OCI-LY7 (cell line): Measurements from ENCODE around the gene CNIH2. TPM values are rescaled to one million over a fixed set of nuclear protein-coding genes. Genes with fewer than 3 reads are reported as not detected.
"Not testable (repeated sequence)": the region's sequence is repeated elsewhere in the genome, so short reads cannot be mapped to it uniquely, and the experiment has no call there.

Experiments
- BruUV-seq: library from RNA; stranded (reverse); fragments of 400-500 nt; replicated peaks from 2 replicates; lab custom pipeline; 2021; lab: Mats Ljungman, UMichigan
- CTCF ChIA-PET: fragments of 300-600 bp; sonication (Branson Sonifier 250); formaldehyde crosslinking; loops from one replicate; lab custom pipeline; 2022; ENCODE audit warnings: antibody characterized with exemption; ENCODE audit not compliant: unreplicated experiment; lab: Charles Lee
- POLR2A ChIA-PET: fragments of 300-600 bp; sonication (Branson Sonifier 250); formaldehyde crosslinking; loops from one replicate; lab custom pipeline; 2022; ENCODE audit warnings: antibody characterized with exemption; lab: Charles Lee
- DNase-seq: peaks from one replicate; pipeline ENCODE4 v3.0.0-alpha.2; 2015; ENCODE audit warnings: low spot score
- H2AFZ ChIP-seq: fragments of 200-600 bp; sonication (generic), shearing (Covaris generic); 2 replicates; pipeline ENCODE4 v1.6.1; 2014; ENCODE audit warnings: mild to moderate bottlenecking, antibody characterized with exemption, low read length, moderate library complexity
- H3K27ac ChIP-seq: fragments of 200-600 bp; sonication (generic); 2 replicates; pipeline ENCODE4 v1.5.1; 2014; ENCODE audit warnings: mixed run types, low read depth, mild to moderate bottlenecking, moderate library complexity, low read length, inconsistent platforms; ENCODE audit not compliant: poor library complexity, severe bottlenecking
- H3K36me3 ChIP-seq: fragments of 200-600 bp; sonication (generic); 2 replicates; pipeline ENCODE4 v1.6.1; 2014; ENCODE audit warnings: mild to moderate bottlenecking, antibody characterized with exemption, low read length, moderate library complexity, mixed read lengths; ENCODE audit not compliant: insufficient read depth
- H3K4me1 ChIP-seq: fragments of 200-600 bp; sonication (generic); 2 replicates; pipeline ENCODE4 v1.5.1; 2014; ENCODE audit warnings: mild to moderate bottlenecking, low read length; ENCODE audit not compliant: insufficient read depth, poor library complexity, severe bottlenecking
- H3K4me2 ChIP-seq: fragments of 200-600 bp; sonication (generic); 2 replicates; pipeline ENCODE4 v1.6.1; 2014; ENCODE audit warnings: mild to moderate bottlenecking, low read length
- H3K4me3 ChIP-seq: fragments of 200-600 bp; sonication (generic); 2 replicates; pipeline ENCODE4 v1.5.1; 2014; ENCODE audit warnings: mild to moderate bottlenecking, low read depth, low read length; ENCODE audit not compliant: poor library complexity, severe bottlenecking
- H3K79me2 ChIP-seq: fragments of 200-600 bp; sonication (generic); 2 replicates; pipeline ENCODE4 v1.6.1; 2016; ENCODE audit warnings: low read depth, mild to moderate bottlenecking, low read length, moderate library complexity, mixed read lengths; ENCODE audit not compliant: insufficient read depth
- H3K9me2 ChIP-seq: fragments of 200-600 bp; sonication (generic); 2 replicates; pipeline ENCODE4 v1.6.1; 2016; ENCODE audit warnings: mild to moderate bottlenecking, low read length, mixed read lengths; ENCODE audit not compliant: insufficient read depth
- H3K9me3 ChIP-seq: fragments of 200-600 bp; sonication (generic); 2 replicates; pipeline ENCODE4 v1.6.1; 2014; ENCODE audit warnings: mild to moderate bottlenecking, mixed run types, low read length, mixed read lengths
- H4K20me1 ChIP-seq: fragments of 200-600 bp; sonication (generic); 2 replicates; pipeline ENCODE4 v1.6.1; 2014; ENCODE audit warnings: mild to moderate bottlenecking, antibody characterized with exemption, low read length, moderate library complexity, mixed read lengths; ENCODE audit not compliant: insufficient read depth
- EZH2phosphoT487 ChIP-seq: fragments of 200-600 bp; sonication (generic); IDR thresholded peaks from 2 replicates; pipeline ENCODE4 v1.6.1; 2018; ENCODE audit warnings: low read depth, borderline replicate concordance, mild to moderate bottlenecking, mixed run types, antibody characterized with exemption, low read length, moderate library complexity, mixed read lengths
- intact Hi-C: fragments of 100-400 bp; cut with micrococcal nuclease; formaldehyde crosslinking; loops from one replicate; pipeline ENCODE4 v1.10.0; 2022; ENCODE audit not compliant: unreplicated experiment
- total RNA-seq, 2 experiments: library from RNA; depleted of rRNA in 1 of 2; stranded (reverse); fragments of >200 nt in 1 of 2; shearing (Covaris generic) in 1 of 2; gene quantifications; 2 replicates each; pipeline ENCODE4 v1.2.3, GENCODE V29; 2014 to 2022
- TF ChIP-seq, protein P1 (sequence below): fragments of 200-600 bp; sonication (generic); conservative IDR thresholded peaks from 2 replicates; pipeline ENCODE4 v1.5.1; 2014; ENCODE audit warnings: mild to moderate bottlenecking, antibody characterized with exemption, low read length, moderate library complexity, mixed read lengths

The CNIH2 gene
- total RNA-seq, 2 experiments from 2014 or later: 0.60 to 2.7 TPM

- peak overlapping the region; percentile 49 for H3K4me3 ChIP-seq
- peaks cover 36% of the 10 kb centered on the region for H3K4me1 ChIP-seq
- no TSS peak for BruUV-seq
Measured at GRCh38 chr11:66317723-66318599, 40.0 kb downstream of the CNIH2 start.

GRCh38 chr11:66318600-66318970 is 40.6 kb downstream of the CNIH2 start:
- TF ChIP-seq, protein P1, sequence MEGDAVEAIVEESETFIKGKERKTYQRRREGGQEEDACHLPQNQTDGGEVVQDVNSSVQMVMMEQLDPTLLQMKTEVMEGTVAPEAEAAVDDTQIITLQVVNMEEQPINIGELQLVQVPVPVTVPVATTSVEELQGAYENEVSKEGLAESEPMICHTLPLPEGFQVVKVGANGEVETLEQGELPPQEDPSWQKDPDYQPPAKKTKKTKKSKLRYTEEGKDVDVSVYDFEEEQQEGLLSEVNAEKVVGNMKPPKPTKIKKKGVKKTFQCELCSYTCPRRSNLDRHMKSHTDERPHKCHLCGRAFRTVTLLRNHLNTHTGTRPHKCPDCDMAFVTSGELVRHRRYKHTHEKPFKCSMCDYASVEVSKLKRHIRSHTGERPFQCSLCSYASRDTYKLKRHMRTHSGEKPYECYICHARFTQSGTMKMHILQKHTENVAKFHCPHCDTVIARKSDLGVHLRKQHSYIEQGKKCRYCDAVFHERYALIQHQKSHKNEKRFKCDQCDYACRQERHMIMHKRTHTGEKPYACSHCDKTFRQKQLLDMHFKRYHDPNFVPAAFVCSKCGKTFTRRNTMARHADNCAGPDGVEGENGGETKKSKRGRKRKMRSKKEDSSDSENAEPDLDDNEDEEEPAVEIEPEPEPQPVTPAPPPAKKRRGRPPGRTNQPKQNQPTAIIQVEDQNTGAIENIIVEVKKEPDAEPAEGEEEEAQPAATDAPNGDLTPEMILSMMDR: no peak
- TF ChIP-seq EZH2phosphoT487: no peak
- peak overlapping the region; percentile 83 for H3K27ac ChIP-seq
- no peaks in the 10 kb centered on the region for H3K36me3 ChIP-seq
- peak overlapping the region; percentile 83 for H2AFZ ChIP-seq
- peak overlapping the region; percentile 49 for H3K4me3 ChIP-seq
- no peaks in the 10 kb centered on the region for H3K9me2 ChIP-seq
- intact Hi-C loops: no loop called here
- POLR2A ChIA-PET: interaction anchor here (1.2 kb wide), 1 partner anchor 32 kb away, joined by 3 read pairs; no protein-coding TSS in a partner anchor
- CTCF ChIA-PET: interaction anchor here (0.9 kb wide), 1 partner anchor 53 kb away, joined by 3 read pairs; the partner anchor contains the start of gene SLC29A2
- H3K4me2 ChIP-seq: peak overlapping the region; percentile 81
- H3K4me1 ChIP-seq: peaks cover 30% of the 10 kb centered on the region
- no peaks in the 10 kb centered on the region for H4K20me1 ChIP-seq
- BruUV-seq: no TSS peak
- H3K9me3 ChIP-seq: no peaks in the 10 kb centered on the region
- no peak for DNase-seq
- no peaks in the 10 kb centered on the region for H3K79me2 ChIP-seq

More at GRCh38 chr11:66317723-66318599, 40.0 kb downstream of the CNIH2 start:
- ChIA-PET POLR2A (interaction anchor here (0.6 to 1.2 kb wide), 2 partner anchors 32 to 39 kb away, joined by 3 read pairs; no protein-coding TSS in a partner anchor), CTCF (interaction anchor here (0.9 to 1.0 kb wide), 2 partner anchors 51 to 54 kb away, joined by 3 to 4 read pairs; partner anchors contain the start of gene SLC29A2)
- peak overlapping the region; percentile 81 for H3K4me2 ChIP-seq
- intact Hi-C loops: no loop called here
- H2AFZ ChIP-seq: peak overlapping the region; percentile 83
- TF ChIP-seq, protein P1: no peak
- TF ChIP-seq EZH2phosphoT487: no peak
- H3K27ac ChIP-seq: peak overlapping the region; percentile 83
- no peaks in the 10 kb centered on the region for H3K9me3 ChIP-seq
- no peaks in the 10 kb centered on the region for H3K9me2 ChIP-seq
- no peaks in the 10 kb centered on the region for H3K79me2 ChIP-seq
- no peaks in the 10 kb centered on the region for H4K20me1 ChIP-seq
- no peaks in the 10 kb centered on the region for H3K36me3 ChIP-seq
- DNase-seq: peak; percentile 80

- H3K4me1 ChIP-seq: peaks cover 35% of the 10 kb centered on the region
- H3K27ac ChIP-seq, H3K9me2 ChIP-seq, H2AFZ ChIP-seq, CTCF ChIA-PET, H3K9me3 ChIP-seq, intact Hi-C loops, H4K20me1 ChIP-seq, POLR2A ChIA-PET, H3K4me3 ChIP-seq, BruUV-seq, H3K36me3 ChIP-seq, H3K79me2 ChIP-seq, H3K4me2 ChIP-seq, DNase-seq: not testable (repeated sequence)
Measured at GRCh38 chr11:66320289-66320688, 42.3 kb downstream of the CNIH2 start.

DNA sequence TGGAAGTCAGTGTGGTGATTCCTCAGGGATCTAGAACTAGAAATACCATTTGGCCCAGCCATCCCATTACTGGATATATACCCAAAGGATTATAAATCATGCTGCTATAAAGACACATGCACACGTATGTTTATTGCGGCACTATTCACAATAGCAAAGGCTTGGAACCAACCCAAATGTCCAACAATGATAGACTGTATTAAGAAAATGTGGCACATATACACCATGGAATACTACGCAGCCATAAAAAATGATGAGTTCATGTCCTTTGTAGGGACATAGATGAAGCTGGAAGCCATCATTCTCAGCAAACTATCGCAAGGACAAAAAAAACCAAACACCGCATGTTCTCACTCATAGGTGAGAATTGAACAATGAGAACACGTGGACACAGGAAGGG is 42.8 kb downstream of the CNIH2 start:
- H3K79me2 ChIP-seq, H3K4me2 ChIP-seq, BruUV-seq, H2AFZ ChIP-seq, intact Hi-C loops, H4K20me1 ChIP-seq, CTCF ChIA-PET, DNase-seq, H3K36me3 ChIP-seq, H3K4me3 ChIP-seq, H3K9me3 ChIP-seq, POLR2A ChIA-PET, H3K9me2 ChIP-seq, H3K27ac ChIP-seq: not testable (repeated sequence)
- peaks cover 39% of the 10 kb centered on the region for H3K4me1 ChIP-seq
